GM21825 (cell line): Measurements from ENCODE around the gene PERM1.
A peak's percentile ranks its signal among the peaks of the same experiment; 100 is the strongest.

Source experiments
- ATAC-seq: cut with Tn5 transposase; IDR thresholded peaks from one replicate; pipeline ENCODE4 v1.9.1; 2021; ENCODE audit warnings: mild to moderate bottlenecking, moderate library complexity; ENCODE audit not compliant: unreplicated experiment

The PERM1 gene

GRCh38 chr1:966135-966703, 15.7 kb downstream of the PERM1 start, which contains the start of gene PLEKHN1:
Gene PLEKHN1, plus strand, starts transcription at chr1:966482. Its CDS starts 50 bp downstream, at chr1:966532.
- ATAC-seq: peak; percentile 12

GRCh38 chr1:965526-966134, 16.3 kb downstream of the PERM1 start:
- no peak for ATAC-seq

DNA sequence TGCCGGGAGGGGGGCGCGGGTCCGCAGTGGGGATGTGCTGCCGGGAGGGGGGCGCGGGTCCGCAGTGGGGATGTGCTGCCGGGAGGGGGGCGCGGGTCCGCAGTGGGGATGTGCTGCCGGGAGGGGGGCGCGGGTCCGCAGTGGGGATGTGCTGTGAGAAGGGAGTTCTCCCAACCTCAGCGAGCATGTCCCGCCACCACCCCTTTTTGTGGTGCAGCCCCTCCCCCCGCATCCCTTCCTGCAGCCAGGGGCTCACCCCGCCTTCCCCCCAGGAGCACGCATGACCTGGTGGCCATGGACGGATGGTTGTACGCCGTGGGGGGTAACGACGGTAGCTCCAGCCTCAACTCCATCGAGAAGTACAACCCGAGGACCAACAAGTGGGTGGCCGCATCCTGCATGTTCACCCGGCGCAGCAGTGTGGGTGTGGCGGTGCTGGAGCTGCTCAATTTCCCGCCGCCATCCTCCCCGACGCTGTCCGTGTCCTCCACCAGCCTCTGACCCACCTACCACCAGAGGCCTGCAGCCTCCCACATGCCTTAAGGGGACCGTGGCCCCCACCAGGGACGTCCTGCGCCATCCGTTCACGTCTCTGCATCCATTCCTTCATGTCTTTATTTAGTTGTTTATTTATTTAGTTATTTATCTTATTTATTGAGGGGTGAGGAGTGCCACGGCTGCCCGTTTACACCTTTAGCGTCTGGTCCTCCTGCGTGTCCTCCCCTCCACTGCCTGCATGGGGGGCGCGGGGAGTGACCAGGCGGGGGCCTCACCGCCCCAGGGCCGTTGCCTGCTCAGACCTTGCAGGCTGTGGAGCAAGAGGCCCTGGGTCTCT, 17.0 kb downstream of the PERM1 start:
- no peak for ATAC-seq

- no peak for ATAC-seq
Observed at GRCh38 chr1:963746-964525, 18.0 kb downstream of the PERM1 start.

GRCh38 chr1:963301-963651, 18.6 kb downstream of the PERM1 start:
- no peak for ATAC-seq

- no peak for ATAC-seq
Observed at GRCh38 chr1:962381-963300, 19.3 kb downstream of the PERM1 start.

DNA sequence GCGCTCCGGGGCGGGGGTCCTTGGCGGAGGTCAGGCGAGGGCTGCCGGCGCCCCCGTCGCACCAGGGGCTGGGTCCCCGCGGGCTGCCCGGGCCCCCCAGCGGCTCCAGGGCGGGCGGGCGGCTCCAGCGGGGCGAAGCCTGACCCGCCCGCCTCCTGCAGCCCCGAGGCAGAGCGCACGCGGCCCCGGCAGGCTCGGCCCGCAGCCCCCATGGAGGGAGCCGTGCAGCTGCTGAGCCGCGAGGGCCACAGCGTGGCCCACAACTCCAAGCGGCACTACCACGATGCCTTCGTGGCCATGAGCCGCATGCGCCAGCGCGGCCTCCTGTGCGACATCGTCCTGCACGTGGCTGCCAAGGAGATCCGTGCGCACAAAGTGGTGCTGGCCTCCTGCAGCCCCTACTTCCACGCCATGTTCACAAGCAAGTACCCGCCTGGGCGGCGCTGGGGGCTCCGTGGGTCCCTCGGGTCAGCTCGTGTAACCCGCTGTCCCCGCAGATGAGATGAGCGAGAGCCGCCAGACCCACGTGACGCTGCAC, 20.7 kb downstream of the PERM1 start:
- no peak for ATAC-seq

- peak; percentile 47 for ATAC-seq
Observed at GRCh38 chr1:960363-961131, 21.3 kb downstream of the PERM1 start, which contains the start of gene KLHL17. Gene KLHL17, plus strand, starts transcription at chr1:960584. Its CDS starts 110 bp downstream, at chr1:960694.

DNA sequence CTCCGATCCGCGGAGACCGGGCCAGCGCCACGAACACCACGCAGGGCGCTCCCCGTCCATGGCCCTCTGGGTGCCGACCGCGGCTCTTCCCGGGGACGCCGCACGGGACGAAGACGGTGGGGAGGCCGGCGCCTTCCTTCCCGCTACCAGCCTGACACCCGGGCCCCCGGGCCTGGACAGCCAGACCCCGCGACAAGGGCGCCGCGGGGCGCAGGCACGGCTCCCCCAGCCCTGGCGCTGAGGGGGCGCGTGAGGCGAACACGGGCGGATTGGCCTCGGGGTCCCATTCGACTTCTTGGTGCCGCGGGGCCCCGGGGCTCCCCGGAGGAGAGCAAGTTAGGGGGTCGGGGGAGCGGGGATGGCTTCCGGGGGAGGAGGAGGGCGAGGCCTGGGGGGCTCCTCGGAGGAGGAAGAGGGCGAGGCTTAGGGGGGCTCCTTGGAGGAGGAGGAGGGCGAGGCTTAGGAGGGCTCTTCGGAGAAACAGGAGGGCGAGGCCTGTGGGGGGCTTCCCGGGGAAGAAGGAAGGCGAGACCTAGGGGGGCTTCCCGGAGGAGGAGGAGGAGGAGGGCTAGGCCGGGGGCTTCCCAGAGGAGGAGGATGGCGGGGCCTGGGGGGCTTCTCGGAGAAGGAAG, 22.0 kb downstream of the PERM1 start:
- no peak for ATAC-seq

DNA sequence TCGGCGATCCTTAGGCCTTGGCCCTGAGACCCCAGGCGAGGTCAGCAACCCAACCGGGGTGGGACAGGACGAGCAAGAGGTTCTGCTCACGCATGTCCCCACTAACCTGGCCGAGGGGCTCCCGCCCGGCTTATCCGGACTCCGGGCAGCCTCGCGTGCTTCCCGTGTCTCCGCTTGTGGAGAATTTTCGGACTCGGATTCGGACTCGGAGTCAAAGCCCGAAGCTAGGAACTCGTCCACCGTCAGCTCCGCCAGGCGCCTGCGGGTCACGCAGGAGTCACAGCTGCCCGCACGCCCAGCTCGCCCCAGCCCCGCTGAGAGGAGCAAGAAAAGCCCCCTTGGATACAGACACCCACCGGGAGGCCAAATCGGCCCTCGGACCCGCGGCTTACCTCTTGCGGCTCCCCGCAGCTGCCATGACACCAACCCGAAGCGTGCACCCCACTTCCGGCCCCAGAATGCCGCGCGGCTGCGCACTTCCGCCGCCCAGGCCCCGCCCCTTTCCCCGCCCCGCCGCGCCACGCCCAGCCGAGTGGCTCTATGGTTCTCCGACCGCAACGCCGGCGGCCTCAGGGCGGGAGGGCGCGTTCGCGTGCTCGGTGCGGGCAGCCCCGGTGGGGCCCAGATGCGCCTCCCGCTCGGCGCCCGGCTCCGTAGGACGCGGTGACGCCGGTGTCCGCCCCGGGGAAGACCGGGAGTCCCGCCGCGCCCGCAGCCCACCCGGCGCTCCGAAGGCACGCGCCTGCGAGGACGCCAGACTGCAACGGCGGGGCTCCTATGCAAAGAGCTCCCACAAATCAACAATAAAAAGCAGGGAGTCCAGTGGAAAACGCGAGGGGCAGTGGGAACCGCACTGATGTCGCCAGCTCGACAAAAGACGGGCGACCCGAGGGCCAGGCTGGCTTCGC, 22.8 kb downstream of the PERM1 start, which contains the start of gene NOC2L:
Gene NOC2L (minus strand): TSS at position 434 of the 908 bp plus-strand sequence. CDS start 16 bp downstream, at position 418.
- peak; percentile 60 for ATAC-seq

- ATAC-seq: no peak
Observed at GRCh38 chr1:956636-957035, 25.3 kb downstream of the PERM1 start.

DNA sequence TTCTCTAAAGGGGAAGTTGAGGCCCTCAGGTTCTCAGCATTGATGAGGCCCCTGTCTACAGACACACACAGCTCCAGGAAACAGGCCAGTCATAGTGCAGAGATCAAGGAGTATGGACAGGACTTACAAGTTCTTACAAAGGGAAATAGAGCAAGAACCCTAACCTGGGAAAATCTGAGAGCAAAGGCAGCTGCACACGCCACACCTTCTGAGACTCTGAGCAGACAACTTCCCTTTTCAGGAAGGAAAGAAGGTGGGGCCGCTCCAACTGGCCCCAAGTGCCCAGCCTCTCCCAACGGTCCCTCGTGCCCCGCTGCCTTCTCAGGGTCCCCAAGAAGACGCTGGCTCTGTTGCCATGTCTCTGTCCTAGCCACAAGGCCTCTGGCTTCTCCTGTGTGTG, 26.4 kb downstream of the PERM1 start:
- ATAC-seq: no peak

GRCh38 chr1:954927-955326, 27.0 kb downstream of the PERM1 start:
- ATAC-seq: no peak

- ATAC-seq: no peak
Observed at GRCh38 chr1:953524-954320, 28.2 kb downstream of the PERM1 start.

DNA sequence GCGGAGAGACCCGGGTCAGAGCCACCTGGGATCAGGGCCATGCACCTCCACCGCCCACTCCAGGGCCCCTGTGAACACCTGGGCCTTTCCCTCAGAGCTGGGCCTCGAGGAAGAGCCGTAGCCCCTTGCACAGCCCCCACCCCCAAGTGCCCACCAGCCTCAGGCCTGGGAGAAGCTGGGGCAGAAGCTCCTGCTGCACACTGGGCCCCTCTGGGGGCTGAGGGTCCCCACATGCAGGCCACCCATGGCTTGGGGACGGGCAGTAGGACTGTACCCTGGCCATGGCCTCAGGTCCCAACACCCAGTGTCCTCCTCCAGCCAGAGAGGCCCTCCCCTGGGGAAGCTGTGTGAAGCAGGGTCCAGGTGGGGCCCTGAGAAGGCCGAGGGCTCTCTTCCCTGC, 29.3 kb downstream of the PERM1 start:
- no peak for ATAC-seq

DNA sequence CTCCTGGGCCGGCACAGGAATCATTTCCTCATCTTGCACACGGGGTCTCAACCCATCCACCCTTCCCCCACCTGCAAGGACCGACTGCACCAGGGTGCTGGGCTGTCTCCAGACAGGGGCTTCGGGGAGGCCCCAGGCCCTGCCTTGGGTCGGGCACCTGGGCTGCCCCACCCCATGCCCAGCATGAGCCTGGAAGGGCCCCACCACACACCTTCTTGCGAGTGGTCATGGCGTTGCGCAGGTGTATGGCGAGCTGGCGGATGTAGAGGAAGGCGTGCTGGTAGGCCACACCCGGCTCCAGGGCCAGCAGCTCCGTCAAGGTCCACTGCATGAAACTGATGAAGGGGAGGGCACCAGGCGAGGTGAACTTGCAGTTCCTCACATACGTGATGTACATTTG, 29.7 kb downstream of the PERM1 start:
- ATAC-seq: no peak

DNA sequence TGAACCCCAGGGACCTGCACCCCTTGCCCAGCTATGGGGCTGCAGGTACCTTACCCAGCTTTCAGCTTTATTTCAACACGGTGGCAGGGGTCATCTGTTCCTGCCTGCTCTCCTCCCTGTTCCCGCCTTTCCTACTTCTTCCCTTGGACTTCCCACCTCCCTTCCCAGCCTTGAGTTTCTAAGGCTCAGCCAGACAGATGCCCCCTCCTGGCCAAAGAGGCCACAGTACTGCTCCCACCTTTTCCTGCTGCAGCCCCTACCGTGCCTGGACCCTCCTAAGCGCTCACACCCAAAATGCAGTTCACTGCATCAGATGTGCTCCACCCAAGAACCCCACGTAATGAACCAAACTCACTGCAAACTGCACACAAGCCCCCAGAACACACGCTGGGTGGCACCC, 30.5 kb downstream of the PERM1 start:
- ATAC-seq: no peak
